HG03469 (cell line): Measurements from ENCODE around the gene KCNN3.

Experiments
- ATAC-seq: cut with Tn5 transposase; IDR thresholded peaks from one replicate; pipeline ENCODE4 v1.9.1; 2021; ENCODE audit warnings: mild to moderate bottlenecking, moderate library complexity, moderate number of reproducible peaks; ENCODE audit not compliant: unreplicated experiment

KCNN3 gene

GRCh38 chr1:154753426-154753825 is 116.7 kb downstream of the KCNN3 start:
- no peak for ATAC-seq

- ATAC-seq = no peak
Observed at GRCh38 chr1:154752273-154753030, 117.6 kb downstream of the KCNN3 start.

GRCh38 chr1:154751690-154752089 is 118.4 kb downstream of the KCNN3 start:
- ATAC-seq = no peak

- ATAC-seq = no peak
Observed at GRCh38 chr1:154750681-154751665, 119.1 kb downstream of the KCNN3 start.

- no peak for ATAC-seq
Observed at GRCh38 chr1:154749078-154749760, 120.9 kb downstream of the KCNN3 start.

- no peak for ATAC-seq
Observed at GRCh38 chr1:154748405-154748775, 121.7 kb downstream of the KCNN3 start.

- no peak for ATAC-seq
Observed at GRCh38 chr1:154747740-154748404, 122.2 kb downstream of the KCNN3 start.

GRCh38 chr1:154747380-154747739 is 122.7 kb downstream of the KCNN3 start:
- ATAC-seq = no peak

GRCh38 chr1:154746622-154747299 is 123.3 kb downstream of the KCNN3 start:
- ATAC-seq = no peak

- no peak for ATAC-seq
Observed at GRCh38 chr1:154745750-154746425, 124.2 kb downstream of the KCNN3 start.

GRCh38 chr1:154745286-154745731 is 124.8 kb downstream of the KCNN3 start:
- no peak for ATAC-seq

GRCh38 chr1:154744352-154745035 is 125.6 kb downstream of the KCNN3 start:
- no peak for ATAC-seq

GRCh38 chr1:154743526-154744036 is 126.5 kb downstream of the KCNN3 start:
- no peak for ATAC-seq

GRCh38 chr1:154742606-154743005 is 127.5 kb downstream of the KCNN3 start:
- ATAC-seq = no peak

GRCh38 chr1:154741741-154742495 is 128.2 kb downstream of the KCNN3 start:
- no peak for ATAC-seq

GRCh38 chr1:154741327-154741726 is 128.8 kb downstream of the KCNN3 start:
- ATAC-seq = no peak

GRCh38 chr1:154739654-154740053 is 130.4 kb downstream of the KCNN3 start:
- ATAC-seq = no peak

- no peak for ATAC-seq
Observed at GRCh38 chr1:154736841-154737240, 133.2 kb downstream of the KCNN3 start.
